Urothelium cell line (cell line): ENCODE measurements around the gene ADD1.

ENCODE experiments used
- DNase-seq: peaks from one replicate; pipeline ENCODE4 v3.0.0; 2011; ENCODE audit warnings: low spot score, mixed read lengths
- FAIRE-seq: peaks from 2 replicates; lab custom pipeline; 2011; peaks lifted over from hg19 to GRCh38; lab: Jason Lieb, UNC

The ADD1 gene

DNA sequence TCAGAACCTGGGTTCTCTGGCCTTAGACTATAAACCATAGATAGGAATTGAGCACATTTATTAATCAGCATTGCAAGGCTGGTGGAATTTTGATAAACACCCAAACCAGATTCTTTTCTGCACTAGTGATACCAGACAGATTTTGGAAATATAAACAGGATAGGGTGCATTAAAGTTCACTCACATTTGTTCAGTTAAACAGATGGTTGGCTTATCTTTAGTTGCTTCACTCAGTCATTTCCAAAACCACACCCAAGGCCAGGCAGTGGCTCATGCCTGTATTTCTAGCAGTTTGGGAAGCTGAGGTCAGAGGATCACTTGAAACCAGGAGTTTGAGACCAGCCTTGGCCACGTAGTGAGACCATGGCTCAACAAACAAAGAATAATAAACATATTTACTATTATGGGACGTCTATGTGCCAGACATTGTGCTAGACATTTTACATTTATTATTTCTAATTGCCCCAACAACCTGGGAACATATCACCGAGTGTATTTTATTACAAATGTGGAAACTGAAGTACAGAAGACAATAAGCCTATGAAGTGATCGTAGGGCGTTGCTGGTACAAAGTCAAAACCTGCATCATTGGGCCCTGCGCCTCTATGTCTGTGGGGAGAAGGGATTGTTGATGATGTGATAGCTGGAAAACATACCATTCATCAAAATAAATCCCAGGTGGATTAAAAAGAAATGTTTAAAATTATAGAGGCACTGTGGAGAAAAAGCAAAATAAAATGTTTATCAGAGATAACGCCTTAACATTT, 15.0 kb downstream of the ADD1 start:
- no peak for DNase-seq
- no peak for FAIRE-seq

GRCh38 chr4:2859514-2859913, 15.9 kb downstream of the ADD1 start:
- no peak for FAIRE-seq
- no peak for DNase-seq

DNA sequence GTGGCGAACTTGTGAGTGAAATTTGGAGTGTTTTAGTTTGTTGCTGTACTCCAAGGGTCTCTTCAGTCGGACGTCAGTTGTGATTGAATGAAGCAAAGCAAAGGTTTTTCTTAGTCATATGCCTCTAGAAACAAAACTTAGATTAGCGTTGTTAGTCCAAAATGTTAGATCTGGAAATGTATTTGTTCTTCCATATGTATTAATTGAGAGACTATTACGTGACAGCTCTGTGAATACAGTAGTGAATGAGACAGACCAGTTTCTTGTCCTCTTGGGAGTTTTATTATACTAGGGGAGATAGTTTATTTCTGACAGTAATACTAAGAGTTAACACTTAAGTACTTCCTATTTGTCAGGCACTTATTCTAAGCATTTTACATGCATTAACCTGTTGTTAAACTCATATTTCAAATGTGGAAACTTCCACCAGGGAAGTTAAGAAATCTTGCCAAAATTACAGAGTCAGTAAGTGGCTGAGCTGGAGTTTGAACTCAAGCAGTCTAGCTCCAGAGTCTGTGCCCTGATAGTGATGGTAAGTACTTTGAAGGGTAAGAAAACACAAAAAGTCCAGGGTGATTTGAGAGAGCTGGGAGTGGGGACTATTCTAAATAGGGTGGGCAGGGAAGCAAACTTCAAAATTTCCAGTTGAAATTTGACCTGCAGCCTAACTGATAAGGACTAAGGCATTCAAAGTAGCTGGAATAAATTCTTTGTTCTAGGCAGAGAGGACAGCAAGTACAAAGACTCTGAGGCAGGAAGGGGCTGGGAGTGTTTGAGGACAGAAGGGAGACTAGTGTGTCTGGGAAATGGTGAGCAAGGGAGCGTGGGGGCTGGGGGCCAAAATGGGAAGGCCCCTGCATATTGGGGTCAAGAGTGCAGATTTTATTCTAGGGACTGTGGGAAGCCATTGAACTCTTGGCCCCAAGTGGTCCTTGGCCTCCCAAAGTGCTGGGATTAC, 17.0 kb downstream of the ADD1 start:
- DNase-seq (no peak), FAIRE-seq (no peak)

DNA sequence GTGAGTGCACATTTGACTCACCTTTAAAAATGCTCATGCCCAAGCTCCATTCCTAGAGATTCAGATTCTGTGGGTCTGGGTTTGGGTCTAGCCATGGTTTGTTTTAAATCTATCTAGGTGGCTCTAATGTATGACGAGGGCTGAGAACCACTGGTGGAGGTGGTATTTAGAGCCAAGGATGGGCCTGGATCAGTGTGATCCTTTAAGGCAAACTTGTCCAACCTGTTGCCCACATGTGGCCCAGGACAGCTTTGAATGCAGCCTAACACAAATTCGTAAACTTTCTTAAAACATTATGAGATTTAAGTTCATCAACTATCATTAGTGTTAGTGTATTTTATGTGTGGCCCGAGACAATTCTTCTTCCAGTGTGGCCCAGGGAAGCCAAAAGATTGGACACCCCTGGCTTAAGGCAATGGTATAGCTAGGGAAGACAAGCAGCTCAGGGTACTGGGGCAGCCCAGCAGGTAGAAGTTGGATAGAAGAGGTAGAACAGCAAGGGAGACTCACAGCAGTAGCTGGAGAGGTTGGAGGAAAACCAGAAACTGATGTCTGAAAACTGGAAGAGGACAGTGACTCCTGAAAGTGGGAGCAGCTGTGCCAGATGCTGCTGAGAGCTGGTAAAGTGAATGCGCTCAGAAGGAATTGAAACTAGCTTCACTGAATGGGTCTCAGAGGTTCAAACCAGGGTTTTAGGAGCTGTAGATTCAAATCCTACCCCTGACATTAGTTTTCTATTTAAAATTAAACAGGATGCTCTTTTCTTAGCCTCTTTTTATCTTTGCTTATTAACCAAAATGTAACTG, 18.2 kb downstream of the ADD1 start:
- FAIRE-seq (no peak), DNase-seq (no peak)

DNA sequence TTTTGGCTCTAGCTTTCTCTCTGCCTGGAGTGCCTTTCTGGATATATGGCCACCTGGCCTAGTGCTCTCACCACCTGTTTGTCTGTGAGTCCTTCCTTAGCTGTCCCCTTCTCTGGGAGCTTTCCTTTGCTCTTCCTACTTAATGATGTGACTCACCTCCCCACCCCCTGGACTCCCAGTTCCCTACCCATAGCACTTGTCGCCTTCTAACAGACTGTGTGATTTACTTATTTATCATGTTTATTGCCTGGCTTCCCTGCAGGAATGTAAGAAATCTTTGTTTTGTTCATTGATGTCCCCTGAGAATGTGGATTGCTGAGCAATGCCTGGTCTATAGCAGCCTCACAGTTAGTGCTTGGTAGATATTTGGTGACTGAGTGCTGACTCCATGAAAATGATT, 18.9 kb downstream of the ADD1 start:
- DNase-seq (no peak), FAIRE-seq (no peak)

- FAIRE-seq: no peak
These were observed 20.0 kb downstream of the ADD1 start for GRCh38 chr4:2863649-2864048.

GRCh38 chr4:2865196-2865780, 21.6 kb downstream of the ADD1 start:
- FAIRE-seq (no peak), DNase-seq (no peak)

More at GRCh38 chr4:2863649-2864048, 20.0 kb downstream of the ADD1 start:
- DNase-seq: no peak

GRCh38 chr4:2866160-2866861, 22.7 kb downstream of the ADD1 start:
- DNase-seq (no peak), FAIRE-seq (no peak)

GRCh38 chr4:2866891-2867290, 23.2 kb downstream of the ADD1 start:
- FAIRE-seq (no peak), DNase-seq (no peak)

DNA sequence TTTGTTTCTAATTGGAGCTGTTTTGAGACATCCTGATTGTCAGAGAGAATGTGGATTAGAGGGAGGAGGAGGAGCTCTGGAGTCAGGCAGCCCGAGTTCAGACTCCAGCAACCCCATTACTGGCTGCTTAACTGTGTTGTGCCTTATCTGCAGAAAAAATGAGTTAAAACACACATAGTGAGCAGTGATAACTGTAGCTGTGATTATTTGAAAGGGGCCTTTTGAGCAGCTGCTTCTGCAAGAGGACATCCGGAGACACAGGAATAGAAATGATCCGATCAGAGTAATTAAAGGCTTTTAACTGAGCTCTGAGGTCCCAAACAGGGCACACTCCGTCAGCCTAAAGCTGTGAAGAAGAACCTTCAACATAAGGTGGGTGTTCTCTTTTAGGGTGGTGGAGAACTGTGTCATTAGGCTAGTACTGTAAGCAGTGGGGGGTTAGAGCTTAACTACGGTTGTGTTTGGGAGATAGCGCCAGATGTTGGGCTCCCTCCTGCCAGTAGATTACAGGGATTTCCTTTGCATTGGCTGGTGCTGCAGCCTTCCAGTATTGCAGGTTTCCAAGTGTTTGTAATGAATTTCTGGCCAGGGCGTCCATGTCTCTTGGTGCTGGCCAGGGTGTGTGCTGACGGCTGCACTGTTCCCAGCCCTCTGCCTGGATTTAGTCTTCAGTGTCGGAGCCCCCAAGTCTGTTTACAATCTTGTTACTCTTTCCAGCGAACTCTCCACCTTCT, 24.3 kb downstream of the ADD1 start:
- DNase-seq (no peak), FAIRE-seq (no peak)

- no peak for FAIRE-seq
- no peak for DNase-seq
These were observed 25.3 kb downstream of the ADD1 start for GRCh38 chr4:2868877-2869487.

DNA sequence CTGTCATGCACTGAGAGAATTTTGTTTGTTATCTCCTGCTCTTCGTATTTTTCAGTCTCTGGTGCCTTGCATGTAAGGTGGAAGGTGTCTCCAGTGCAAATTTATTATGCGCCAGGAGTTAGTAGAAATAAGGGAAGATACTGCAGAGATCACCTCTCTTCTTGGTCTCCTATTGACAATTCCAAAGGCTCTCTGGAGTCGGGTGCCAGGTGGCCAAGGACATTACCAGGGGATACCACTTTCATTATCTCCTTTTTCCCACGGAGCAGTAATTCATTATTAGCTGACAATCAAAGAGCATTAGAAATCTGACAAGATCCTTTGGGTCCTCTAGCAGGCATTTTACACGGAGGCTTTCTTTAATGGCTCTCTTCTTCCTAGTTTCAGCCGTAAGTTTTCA, 26.0 kb downstream of the ADD1 start:
- FAIRE-seq: no peak
- DNase-seq: no peak

- DNase-seq (no peak), FAIRE-seq (no peak)
These were observed 26.4 kb downstream of the ADD1 start for GRCh38 chr4:2870082-2870481.

GRCh38 chr4:2871466-2871865, 27.8 kb downstream of the ADD1 start:
- DNase-seq (no peak), FAIRE-seq (no peak)

- no peak for FAIRE-seq
- no peak for DNase-seq
These were observed 28.3 kb downstream of the ADD1 start for GRCh38 chr4:2871911-2872310.

GRCh38 chr4:2873329-2873728, 29.7 kb downstream of the ADD1 start:
- DNase-seq: no peak
- FAIRE-seq: no peak

DNA sequence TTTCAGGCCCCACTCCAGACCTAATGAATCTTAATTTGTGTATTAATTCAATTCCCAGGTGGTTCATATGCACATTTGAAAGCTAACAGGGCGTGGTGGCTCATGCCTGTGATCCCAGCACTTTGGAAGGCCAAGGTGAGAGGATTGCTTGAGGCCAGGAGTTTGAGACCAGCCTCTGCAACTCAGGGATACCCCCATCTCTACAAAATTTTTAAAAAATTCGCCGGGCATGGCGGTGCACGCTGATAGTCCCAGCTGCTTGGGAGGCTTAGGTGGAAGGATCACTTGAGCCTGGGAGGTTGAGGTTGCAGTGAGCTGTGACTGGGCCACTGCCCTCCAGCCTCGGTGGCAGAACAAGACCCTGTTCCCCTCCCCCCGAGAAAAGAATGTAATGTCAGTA, 31.2 kb downstream of the ADD1 start:
- DNase-seq: no peak
- FAIRE-seq: no peak

GRCh38 chr4:2875556-2875955, 31.9 kb downstream of the ADD1 start:
- no peak for FAIRE-seq
- DNase-seq: no peak

GRCh38 chr4:2878346-2878745, 34.7 kb downstream of the ADD1 start:
- FAIRE-seq (no peak), DNase-seq (no peak)
